Activated T-cell treated with anti-CD3 and anti-CD28 coated beads, Interleukin-2, amount 50 U/mL, for 72 hours (primary cell): ENCODE measurements around the gene VPS37B. TPM values are rescaled to one million over a fixed set of nuclear protein-coding genes. Genes with fewer than 3 reads are reported as not detected.
"Not testable (repeated sequence)": the region's sequence is repeated elsewhere in the genome, so short reads cannot be mapped to it uniquely, and the experiment has no call there.

Experiments used
- ATAC-seq, 2 donors: fragments of 150-1000 bp; cut with Tn5 transposase; replicated peaks in 1 of 2; 2 replicates each; pipeline ENCODE4 v1.10.0; 2021; ENCODE audit warnings: moderate library complexity in 2 of 2, mild to moderate bottlenecking in 1 of 2
- DNase-seq, 2 donors: peaks; one replicate each; pipeline ENCODE4 v3.0.0; 2021 to 2022; ENCODE audit warnings: mixed read lengths in 1 of 2
- H3K27ac Mint-ChIP-seq: one replicate; pipeline ENCODE4 v1.8.0; 2022; ENCODE audit warnings: mild to moderate bottlenecking, moderate library complexity, mixed read lengths
- H3K27me3 Mint-ChIP-seq: one replicate; pipeline ENCODE4 v1.8.0; 2022; ENCODE audit warnings: low read depth, mixed read lengths
- H3K36me3 Mint-ChIP-seq, 2 donors: one replicate each; pipeline ENCODE4 v1.8.0; 2022; ENCODE audit warnings: mixed read lengths in 2 of 2, mild to moderate bottlenecking in 1 of 2; ENCODE audit not compliant: insufficient read depth in 2 of 2
- H3K4me1 Mint-ChIP-seq: one replicate; pipeline ENCODE4 v1.8.0; 2022; ENCODE audit warnings: low read depth, mixed read lengths
- H3K4me3 Mint-ChIP-seq, 2 donors: one replicate each; pipeline ENCODE4 v1.8.0; 2022; ENCODE audit warnings: mild to moderate bottlenecking in 2 of 2, mixed read lengths in 2 of 2, moderate library complexity in 2 of 2
- H3K9me3 Mint-ChIP-seq, 2 donors: one replicate each; pipeline ENCODE4 v1.8.0; 2022; ENCODE audit warnings: mixed read lengths in 2 of 2
- total RNA-seq, 2 donors: library from RNA; stranded (reverse); gene quantifications; one replicate each; pipeline ENCODE4 v1.2.3, GENCODE V29; 2022

The VPS37B gene, protein sequence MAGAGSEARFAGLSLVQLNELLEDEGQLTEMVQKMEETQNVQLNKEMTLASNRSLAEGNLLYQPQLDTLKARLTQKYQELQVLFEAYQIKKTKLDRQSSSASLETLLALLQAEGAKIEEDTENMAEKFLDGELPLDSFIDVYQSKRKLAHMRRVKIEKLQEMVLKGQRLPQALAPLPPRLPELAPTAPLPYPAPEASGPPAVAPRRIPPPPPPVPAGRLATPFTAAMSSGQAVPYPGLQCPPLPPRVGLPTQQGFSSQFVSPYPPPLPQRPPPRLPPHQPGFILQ
- 10 to 100 TPM; 28.8 to 37.4 TPM for total RNA-seq

DNA sequence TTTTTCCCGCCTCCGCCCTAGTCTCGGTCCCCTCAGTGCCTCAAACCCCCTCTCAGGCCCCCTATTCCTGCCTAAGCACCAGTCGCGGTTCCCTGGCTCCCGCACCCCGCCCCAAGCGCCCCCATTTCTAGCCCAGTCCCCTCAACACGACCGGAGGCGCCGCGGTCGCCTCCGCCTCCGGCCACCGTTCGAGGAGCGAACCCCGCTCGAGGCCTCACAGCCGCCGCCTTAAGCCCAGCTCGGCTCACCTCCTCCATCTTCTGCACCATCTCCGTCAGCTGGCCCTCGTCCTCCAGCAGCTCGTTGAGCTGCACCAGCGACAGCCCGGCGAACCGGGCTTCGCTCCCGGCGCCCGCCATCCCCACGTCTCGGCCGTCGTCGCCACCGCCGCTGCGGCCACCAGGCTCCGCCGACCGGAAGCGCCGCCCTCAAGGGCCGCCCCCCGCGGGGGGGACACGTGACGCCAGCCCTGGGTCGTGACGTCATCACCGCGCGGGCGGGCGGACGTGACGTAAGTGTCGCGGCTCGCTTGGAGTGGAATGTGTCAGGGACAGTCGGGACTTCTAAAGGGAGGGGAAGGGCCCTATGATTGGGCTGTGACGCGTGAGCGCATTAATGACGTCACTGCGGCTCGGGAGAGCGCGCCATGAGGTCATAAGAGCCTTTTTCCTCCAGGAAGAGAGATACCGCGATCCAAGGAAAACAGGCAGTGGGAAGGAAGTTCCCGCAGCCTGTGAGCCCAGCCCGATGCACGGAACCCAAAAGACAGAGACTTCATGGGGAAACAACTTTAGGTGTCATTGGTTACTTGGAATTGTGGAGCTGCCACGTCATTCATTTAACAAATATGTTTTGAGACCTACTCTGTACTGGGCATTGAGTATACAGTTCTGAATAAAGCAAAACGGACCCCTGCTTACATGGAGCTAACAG is at the start of gene VPS37B:
VPS37B (minus strand) TSS at position 421 of the 933 bp plus-strand sequence; CDS start at position 359, 62 bp downstream.
- Mint-ChIP-seq H3K4me3 (peak within 1 kb of the TSS; percentile 91 to 94), H3K9me3 (no peaks in the 10 kb centered on the region), H3K27me3 (peaks cover 9% of the 10 kb centered on the region), H3K36me3 (peaks cover 5% of the 10 kb centered on the region in 2 donors), H3K4me1 (peaks cover 97% of the 10 kb centered on the region), H3K27ac (peak within 1 kb of the TSS; percentile 91)
- peak; percentile 82 to 95 for DNase-seq
- peak; percentile 66 to 67 for ATAC-seq

DNA sequence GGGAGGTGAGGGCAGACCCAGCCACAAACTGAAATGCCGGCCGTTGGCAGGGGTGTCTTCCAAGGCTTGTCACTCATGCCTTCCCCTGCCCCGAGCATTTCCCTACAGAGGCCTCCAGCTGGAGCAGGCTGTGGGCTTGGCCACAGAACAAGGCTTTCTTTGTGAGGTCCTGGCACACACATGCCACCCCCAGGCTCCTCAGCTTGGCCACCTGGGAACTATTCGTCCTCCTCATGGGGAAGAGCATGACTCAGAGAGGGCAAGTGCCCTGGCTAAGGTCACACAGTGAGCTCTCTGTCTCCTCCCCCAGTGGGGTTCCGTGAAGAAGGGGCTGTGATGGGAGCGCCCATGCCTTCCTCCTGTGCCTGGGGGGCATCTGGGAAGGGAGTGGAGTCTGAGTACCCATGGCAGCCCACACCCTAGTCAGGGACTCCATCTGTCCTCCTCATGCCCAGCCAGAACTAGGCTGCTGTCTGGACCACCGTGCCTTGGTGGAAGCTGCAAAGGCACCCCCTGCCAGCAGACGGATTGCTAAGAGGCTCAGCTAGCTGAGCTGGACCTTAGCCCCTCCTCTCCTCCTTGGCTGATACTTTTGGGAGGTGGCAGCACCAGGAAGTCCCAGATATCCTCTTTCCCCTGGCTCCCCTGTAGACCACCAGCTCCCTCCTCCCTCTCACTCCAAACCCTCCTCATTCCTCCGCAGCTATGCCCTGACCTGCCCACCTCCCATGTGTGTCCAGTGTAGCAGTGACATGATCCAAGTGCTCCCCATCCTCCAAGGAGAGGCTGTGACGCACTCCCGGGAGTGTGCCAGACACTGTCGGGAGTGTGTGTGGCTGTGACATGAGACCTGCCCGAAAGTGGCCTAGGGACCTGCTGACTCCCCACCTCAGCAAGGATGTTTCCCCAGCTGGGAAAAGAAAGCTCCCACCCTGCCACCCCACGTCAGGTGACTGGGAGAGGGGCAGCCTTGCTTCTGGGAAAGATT is 49.0 kb upstream of the VPS37B start:
- H3K27me3 Mint-ChIP-seq: no peaks in the 10 kb centered on the region
- ATAC-seq (no peak), DNase-seq (no peak)
- H3K4me1 Mint-ChIP-seq: peaks cover 33% of the 10 kb centered on the region
- no peak overlapping the region for H3K27ac Mint-ChIP-seq
- no peak overlapping the region for H3K4me3 Mint-ChIP-seq
- H3K9me3 Mint-ChIP-seq: no peaks in the 10 kb centered on the region
- H3K36me3 Mint-ChIP-seq: no peaks in the 10 kb centered on the region

- H3K27ac Mint-ChIP-seq: no peak overlapping the region
- H3K4me1 Mint-ChIP-seq: peaks cover 32% of the 10 kb centered on the region
- H3K9me3 Mint-ChIP-seq: no peaks in the 10 kb centered on the region
- DNase-seq (no peak), ATAC-seq (no peak)
- peak overlapping the region in 1 of 2 donors; percentile 20 for H3K4me3 Mint-ChIP-seq
- H3K36me3 Mint-ChIP-seq: no peaks in the 10 kb centered on the region
- no peaks in the 10 kb centered on the region for H3K27me3 Mint-ChIP-seq
Observed at GRCh38 chr12:122943196-122943595, 47.3 kb upstream of the VPS37B start.

DNA sequence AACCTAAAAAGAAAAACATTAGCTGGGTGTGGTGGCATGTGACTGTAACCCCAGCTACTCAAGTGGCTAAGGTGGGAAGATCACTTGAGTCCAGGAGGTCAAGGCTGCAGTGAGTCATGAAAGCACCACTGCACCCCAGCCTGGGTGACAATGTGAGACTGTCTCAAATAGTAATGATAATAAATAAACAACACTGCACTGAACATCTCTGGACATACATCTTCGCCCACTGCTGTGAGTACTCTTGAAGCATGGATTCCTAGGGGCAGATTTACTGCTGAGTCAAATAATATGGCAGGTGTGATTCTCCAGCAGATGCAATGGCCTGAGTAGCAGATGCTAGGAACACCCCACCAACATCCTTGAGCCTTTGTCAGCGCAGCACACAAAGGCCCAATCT is 46.7 kb upstream of the VPS37B start:
- DNase-seq: no peak
- Mint-ChIP-seq H3K4me1 (peaks cover 28% of the 10 kb centered on the region), H3K27me3 (no peaks in the 10 kb centered on the region), H3K27ac (no peak overlapping the region), H3K4me3 (no peak overlapping the region), H3K9me3 (no peaks in the 10 kb centered on the region), H3K36me3 (no peaks in the 10 kb centered on the region)
- ATAC-seq: no peak

DNA sequence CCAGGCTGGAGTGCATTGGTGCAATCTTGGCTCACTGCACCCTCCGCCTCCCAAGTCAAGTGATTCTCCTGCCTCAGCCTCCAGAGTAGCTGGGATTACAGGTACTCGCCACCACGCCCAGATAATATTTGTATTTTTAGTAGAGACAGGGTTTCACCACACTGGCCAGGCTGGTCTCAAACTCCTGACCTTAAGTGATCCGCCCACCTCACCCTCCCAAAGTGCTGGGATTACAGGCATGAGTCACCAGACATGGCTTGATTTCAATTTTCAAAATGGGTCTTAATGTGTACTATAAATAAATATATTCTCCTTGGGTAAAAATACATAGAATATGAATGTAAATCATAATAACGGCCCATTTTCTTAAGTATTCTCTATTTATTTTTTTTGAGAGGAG is 45.4 kb upstream of the VPS37B start:
- H3K4me1 Mint-ChIP-seq: peaks cover 16% of the 10 kb centered on the region
- not testable (repeated sequence) for DNase-seq, H3K27me3 Mint-ChIP-seq, H3K36me3 Mint-ChIP-seq, ATAC-seq, H3K27ac Mint-ChIP-seq, H3K4me3 Mint-ChIP-seq, H3K9me3 Mint-ChIP-seq

DNA sequence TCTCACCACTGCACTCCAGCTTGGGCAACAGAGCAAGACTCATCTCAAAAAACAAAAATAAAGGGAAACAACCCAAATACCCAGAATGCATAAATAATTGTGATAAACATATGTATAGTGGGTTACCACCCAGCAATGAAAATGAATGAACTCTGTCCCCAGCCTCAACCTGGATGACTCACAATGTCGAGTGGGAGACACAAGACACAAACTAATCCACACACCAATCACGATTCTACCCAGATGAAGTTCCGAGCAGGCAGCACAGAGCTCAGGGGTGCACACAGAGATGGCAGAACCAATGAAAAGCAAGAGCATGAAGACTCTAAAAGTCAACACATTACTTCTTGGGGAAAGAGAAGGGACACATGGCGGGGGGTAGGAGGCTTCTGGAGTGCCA is 43.2 kb upstream of the VPS37B start:
- peaks cover 9% of the 10 kb centered on the region for H3K4me1 Mint-ChIP-seq
- no peaks in the 10 kb centered on the region for H3K9me3 Mint-ChIP-seq
- no peaks in the 10 kb centered on the region for H3K27me3 Mint-ChIP-seq
- H3K36me3 Mint-ChIP-seq: no peaks in the 10 kb centered on the region
- H3K27ac Mint-ChIP-seq: no peak overlapping the region
- DNase-seq (no peak), ATAC-seq (no peak)
- H3K4me3 Mint-ChIP-seq: no peak overlapping the region

DNA sequence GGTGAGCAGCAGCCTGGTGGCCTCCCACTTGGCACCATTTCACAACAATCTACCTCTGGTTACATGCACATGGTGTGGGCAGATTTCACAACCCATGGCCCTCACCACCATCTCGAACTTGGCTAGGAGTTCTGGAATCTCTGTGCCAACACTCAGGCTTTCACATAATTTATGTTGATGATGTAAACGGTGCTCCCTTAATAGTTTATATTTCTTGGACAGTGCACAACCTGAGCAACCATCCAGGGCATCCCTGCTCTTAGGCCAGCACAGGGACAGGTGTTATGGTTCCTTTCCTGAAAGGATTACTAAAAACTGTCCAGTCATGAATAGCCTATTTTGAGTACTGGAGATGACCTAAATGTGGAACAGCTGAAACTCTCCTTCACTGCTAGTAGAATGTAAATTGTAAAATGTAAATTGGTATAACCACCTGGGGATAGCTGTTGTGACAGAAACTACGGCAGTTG is 41.7 kb upstream of the VPS37B start:
- H3K36me3 Mint-ChIP-seq: no peaks in the 10 kb centered on the region
- H3K27ac Mint-ChIP-seq: no peak overlapping the region
- DNase-seq (no peak), ATAC-seq (no peak)
- no peaks in the 10 kb centered on the region for H3K27me3 Mint-ChIP-seq
- H3K9me3 Mint-ChIP-seq: no peaks in the 10 kb centered on the region
- H3K4me1 Mint-ChIP-seq: no peaks in the 10 kb centered on the region
- H3K4me3 Mint-ChIP-seq: no peak overlapping the region

DNA sequence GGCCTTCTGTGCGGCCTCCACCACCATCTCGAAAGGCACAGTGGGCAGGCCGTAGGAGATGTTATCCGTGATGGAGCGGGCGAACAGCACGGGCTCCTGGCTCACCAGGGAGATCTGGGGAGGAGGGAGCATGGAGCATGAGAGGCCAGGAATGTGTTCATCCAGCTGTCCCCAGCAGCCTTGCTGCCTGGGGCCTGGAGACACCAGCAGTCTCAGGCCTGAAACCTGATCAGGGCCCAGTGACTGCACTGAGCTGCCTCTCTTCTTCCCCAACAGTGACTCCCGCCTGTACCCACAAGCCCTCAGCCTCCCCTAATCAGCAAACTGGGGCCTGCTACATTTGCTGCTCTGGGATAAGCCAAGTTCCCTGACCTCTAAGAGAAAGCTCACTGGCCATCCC is 39.4 kb upstream of the VPS37B start:
- no peak for ATAC-seq
- H3K9me3 Mint-ChIP-seq: no peaks in the 10 kb centered on the region
- no peaks in the 10 kb centered on the region for H3K36me3 Mint-ChIP-seq
- no peak overlapping the region for H3K27ac Mint-ChIP-seq
- H3K4me3 Mint-ChIP-seq: no peak overlapping the region
- no peaks in the 10 kb centered on the region for H3K4me1 Mint-ChIP-seq
- H3K27me3 Mint-ChIP-seq: no peaks in the 10 kb centered on the region
- no peak for DNase-seq

- H3K4me1 Mint-ChIP-seq: no peaks in the 10 kb centered on the region
- ATAC-seq (no peak), DNase-seq (no peak)
- H3K27ac Mint-ChIP-seq: no peak overlapping the region
- H3K9me3 Mint-ChIP-seq: no peaks in the 10 kb centered on the region
- no peaks in the 10 kb centered on the region for H3K36me3 Mint-ChIP-seq
- H3K4me3 Mint-ChIP-seq: no peak overlapping the region
- no peaks in the 10 kb centered on the region for H3K27me3 Mint-ChIP-seq
Observed at GRCh38 chr12:122934722-122935121, 38.8 kb upstream of the VPS37B start.

- Mint-ChIP-seq H3K4me1 (no peaks in the 10 kb centered on the region), H3K4me3 (no peak overlapping the region), H3K9me3 (no peaks in the 10 kb centered on the region), H3K27me3 (no peaks in the 10 kb centered on the region), H3K27ac (no peak overlapping the region), H3K36me3 (no peaks in the 10 kb centered on the region)
- ATAC-seq (no peak), DNase-seq (no peak)
Observed at GRCh38 chr12:122932207-122932606, 36.3 kb upstream of the VPS37B start.

DNA sequence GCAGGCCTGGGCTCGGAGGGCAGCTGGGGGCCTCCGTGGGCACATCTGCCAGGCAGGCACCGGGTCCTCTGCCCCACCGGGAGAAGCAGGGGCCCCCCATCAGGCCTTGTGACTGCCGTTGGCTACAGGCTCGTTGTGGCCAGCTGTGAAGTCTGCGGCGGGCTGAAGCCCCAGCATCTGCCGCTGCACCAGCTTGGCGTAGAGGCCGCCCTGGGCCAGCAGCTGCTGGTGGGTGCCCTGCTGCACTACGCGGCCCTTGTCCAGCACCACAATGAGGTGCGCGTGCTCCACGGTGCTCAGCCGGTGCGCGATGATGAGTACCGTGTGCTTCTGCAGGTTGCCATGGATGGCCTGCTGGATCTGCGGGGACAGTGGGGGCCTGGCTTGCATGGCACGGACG is 33.9 kb upstream of the VPS37B start:
- ATAC-seq (no peak), DNase-seq (no peak)
- Mint-ChIP-seq H3K36me3 (no peaks in the 10 kb centered on the region), H3K9me3 (no peaks in the 10 kb centered on the region), H3K27ac (no peak overlapping the region), H3K4me3 (no peak overlapping the region), H3K27me3 (no peaks in the 10 kb centered on the region), H3K4me1 (peaks cover 5% of the 10 kb centered on the region)

GRCh38 chr12:122929148-122929538 is 33.2 kb upstream of the VPS37B start:
- DNase-seq: no peak
- Mint-ChIP-seq H3K27me3 (no peaks in the 10 kb centered on the region), H3K4me1 (peaks cover 5% of the 10 kb centered on the region), H3K9me3 (no peaks in the 10 kb centered on the region), H3K36me3 (no peaks in the 10 kb centered on the region), H3K27ac (no peak overlapping the region), H3K4me3 (no peak overlapping the region)
- no peak for ATAC-seq
